Ovary (tissue), 9 donors: Measurements from ENCODE around the gene TMEM59L. TPM values are rescaled to one million over a fixed set of nuclear protein-coding genes. Genes with fewer than 3 reads are reported as not detected.

Experiments
- DNase-seq, 5 donors: peaks; one replicate each; pipeline ENCODE4 v3.0.0-alpha.2; 2019 to 2020
- H3K27ac ChIP-seq, 2 donors: fragments of 200-600 bp; one replicate each; pipeline versions ENCODE4 v1.5.1 to v1.8.0; 2019 to 2022
- H3K27me3 ChIP-seq: fragments of 200-600 bp; one replicate; pipeline ENCODE4 v1.8.0; 2022
- H3K36me3 ChIP-seq: fragments of 200-600 bp; sonication (generic); one replicate; pipeline ENCODE4 v1.5.1; 2019
- H3K4me1 ChIP-seq: one replicate; pipeline ENCODE4 v1.8.1; 2013; ENCODE audit warnings: mild to moderate bottlenecking, moderate library complexity; ENCODE audit not compliant: insufficient read depth
- H3K4me3 ChIP-seq: fragments of 200-600 bp; sonication (generic); one replicate; pipeline ENCODE4 v1.5.1; 2017
- H3K9me3 ChIP-seq, 2 donors: fragments of 200-600 bp in 1 of 2; sonication (generic) in 1 of 2; one replicate each; pipeline versions ENCODE4 v1.5.1 to v1.8.1; 2013 to 2019; ENCODE audit warnings: mild to moderate bottlenecking in 1 of 2, moderate library complexity in 1 of 2
- EP300 ChIP-seq: sonication (generic); formaldehyde crosslinking; IDR thresholded peaks from one replicate; pipeline ENCODE4 v1.6.1; 2017; ENCODE audit warnings: antibody characterized with exemption
- POLR2A ChIP-seq: fragments of 450-650 bp; IDR thresholded peaks from one replicate; pipeline ENCODE4 v1.6.1; 2017; ENCODE audit warnings: antibody characterized with exemption, mild to moderate bottlenecking, moderate library complexity
- WGBS, 3 donors: extraction: QIAGEN DNeasy Blood & Tissue Kit in 1 of 3; methylation state at CpG; one replicate each; pipeline versions ENCODE4 v1.1.5 to v1.1.7; 2013 to 2017; 5-methylcytosine and 5-hydroxymethylcytosine counted together
- intact Hi-C, 4 donors: fragments of 100-400 bp; cut with DNase I; formaldehyde crosslinking; loops; one replicate each; pipeline versions ENCODE4 v1.11.0 to v1.15.1; 2022 to 2023
- polyA plus RNA-seq, 2 donors: library from polyadenylated mRNA; stranded (reverse); fragments of 200-250 nt in 1 of 2; fragments of 350-450 nt in 1 of 2; fragmentation: Illumina TruSeq in 1 of 2; extraction: RNeasy Lipid Tissue Mini Kit (QIAGEN cat#74804) in 1 of 2; gene quantifications; one replicate each; pipeline ENCODE4 v1.2.3, GENCODE V29; 2013 to 2014
- total RNA-seq, 7 donors: library from RNA; depleted of rRNA in 2 of 7; stranded (reverse); fragments of >200 nt in 2 of 7; fragmentation: NEBNext Ultra II Directional in 3 of 7; extraction: Animal tissue kit (Norgen Biotek cat#: 25700) in 3 of 7; gene quantifications; one replicate each; pipeline versions ENCODE4 v1.1.0 to v1.2.4, GENCODE V29; 2016 to 2023
- TF ChIP-seq, protein P1 (sequence below), 3 donors: fragments of 450-650 bp in 2 of 3; fragments of 200-600 bp in 1 of 3; IDR thresholded peaks; one replicate each; pipeline versions ENCODE4 v1.5.1 to v1.8.0; 2016 to 2022; ENCODE audit warnings: antibody characterized with exemption in 3 of 3, mild to moderate bottlenecking in 1 of 3
- donor health status: DM: no; HTN: no; CAD: no; lungs with moderate emphysema.
- donor health status: DM: no; HTN: no; CAD: no.
- donor health status: Bipolar disorder and iron deficiency.
- donor health status: DM: yes; HTN: yes; CAD: no.
- donor health status: DM: no; HTN: no; CAD: no.
- donor health status: DM: yes; HTN: yes; CAD: no.

TMEM59L gene
- total and polyA plus RNA-seq, 9 donors: 0.20 to 0.53 (median 0.51) TPM; not detected in 4

DNA sequence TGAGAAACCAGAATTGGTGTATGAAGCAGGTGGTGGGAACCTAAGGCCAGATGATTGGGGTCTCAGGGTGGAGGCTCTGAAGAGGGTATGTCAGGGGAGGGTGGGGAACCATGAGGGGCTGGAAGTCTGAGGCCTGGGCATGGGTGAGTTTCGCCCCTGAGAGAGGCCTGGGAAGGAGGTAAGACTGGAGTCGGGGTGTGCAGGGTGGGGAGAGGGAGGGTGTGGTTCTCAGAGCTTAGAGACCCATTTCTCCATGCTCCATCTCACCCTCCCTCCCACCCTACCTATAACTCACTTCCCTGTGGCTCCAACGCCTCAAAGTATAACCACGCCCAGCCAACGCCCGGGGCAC lies 23.1 kb downstream of the TMEM59L start:
- Histone ChIP-seq H3K27me3 (no peaks in the 10 kb centered on the region), H3K4me1 (peaks cover 6% of the 10 kb centered on the region), H3K27ac (no peak overlapping the region), H3K9me3 (no peaks in the 10 kb centered on the region), H3K4me3 (no peak overlapping the region), H3K36me3 (no peaks in the 10 kb centered on the region)
- no peak for DNase-seq
- intact Hi-C loops: no loop called here
- 14% methylated on average over 6 of the region's 6 CpGs for WGBS, 3 donors
- TF ChIP-seq, protein P1, sequence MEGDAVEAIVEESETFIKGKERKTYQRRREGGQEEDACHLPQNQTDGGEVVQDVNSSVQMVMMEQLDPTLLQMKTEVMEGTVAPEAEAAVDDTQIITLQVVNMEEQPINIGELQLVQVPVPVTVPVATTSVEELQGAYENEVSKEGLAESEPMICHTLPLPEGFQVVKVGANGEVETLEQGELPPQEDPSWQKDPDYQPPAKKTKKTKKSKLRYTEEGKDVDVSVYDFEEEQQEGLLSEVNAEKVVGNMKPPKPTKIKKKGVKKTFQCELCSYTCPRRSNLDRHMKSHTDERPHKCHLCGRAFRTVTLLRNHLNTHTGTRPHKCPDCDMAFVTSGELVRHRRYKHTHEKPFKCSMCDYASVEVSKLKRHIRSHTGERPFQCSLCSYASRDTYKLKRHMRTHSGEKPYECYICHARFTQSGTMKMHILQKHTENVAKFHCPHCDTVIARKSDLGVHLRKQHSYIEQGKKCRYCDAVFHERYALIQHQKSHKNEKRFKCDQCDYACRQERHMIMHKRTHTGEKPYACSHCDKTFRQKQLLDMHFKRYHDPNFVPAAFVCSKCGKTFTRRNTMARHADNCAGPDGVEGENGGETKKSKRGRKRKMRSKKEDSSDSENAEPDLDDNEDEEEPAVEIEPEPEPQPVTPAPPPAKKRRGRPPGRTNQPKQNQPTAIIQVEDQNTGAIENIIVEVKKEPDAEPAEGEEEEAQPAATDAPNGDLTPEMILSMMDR (IDR thresholded peaks at IDR 0.05): no peak
- TF ChIP-seq EP300 (no peak), POLR2A (no peak)

DNA sequence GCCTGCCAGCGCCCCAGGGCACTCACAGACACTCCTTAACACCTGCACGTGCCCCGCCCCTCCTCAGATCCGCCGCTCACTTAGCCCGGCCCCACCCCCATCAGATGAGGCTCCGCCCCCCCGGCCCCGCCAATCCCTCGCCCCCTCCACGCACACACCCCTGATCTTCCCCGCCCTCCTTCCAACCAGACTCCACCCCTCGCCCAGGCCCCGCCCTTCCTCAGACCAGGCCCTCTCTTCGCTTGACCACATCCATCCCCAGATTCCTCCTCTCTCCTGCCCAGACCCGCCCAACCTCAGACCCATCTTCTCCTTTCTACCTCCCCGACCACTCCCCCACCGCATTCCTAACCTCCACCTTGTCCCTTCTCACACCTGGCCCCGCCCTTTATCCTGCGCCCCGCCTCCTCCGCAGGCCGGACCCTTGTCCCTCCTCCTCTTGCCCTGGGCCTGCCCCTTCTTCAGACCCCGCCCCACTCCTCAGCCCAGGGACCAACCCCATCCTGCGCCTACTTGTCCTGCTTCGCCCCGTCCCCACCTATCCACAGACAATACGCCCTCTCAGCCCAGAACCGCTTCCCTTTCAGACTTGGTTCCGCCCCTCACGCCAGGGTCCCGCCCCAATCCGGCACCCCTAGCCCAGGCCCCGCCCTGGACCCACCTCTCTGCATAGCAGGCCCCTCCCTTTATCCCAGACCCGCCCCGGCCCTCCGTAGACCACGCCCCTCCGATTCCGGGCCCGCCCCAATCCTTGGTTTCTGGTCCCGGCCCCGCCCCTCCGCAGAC lies 23.7 kb downstream of the TMEM59L start:
- 1% methylated on average over 38 to 44 of the region's 44 CpGs for WGBS, 3 donors
- peak; percentile 20 for TF ChIP-seq POLR2A
- TF ChIP-seq, protein P1 (IDR thresholded peaks at IDR 0.05): no peak
- no peaks in the 10 kb centered on the region for H3K36me3 ChIP-seq
- DNase-seq: peak; percentile 98 to 99 (median 99)
- intact Hi-C loops: no loop called here
- H3K9me3 ChIP-seq: no peaks in the 10 kb centered on the region
- peaks cover 6% of the 10 kb centered on the region for H3K4me1 ChIP-seq
- H3K27ac ChIP-seq: peak overlapping the region in 1 of 2 donors; percentile 76
- peak overlapping the region; percentile 62 for H3K4me3 ChIP-seq
- H3K27me3 ChIP-seq: no peaks in the 10 kb centered on the region

DNA sequence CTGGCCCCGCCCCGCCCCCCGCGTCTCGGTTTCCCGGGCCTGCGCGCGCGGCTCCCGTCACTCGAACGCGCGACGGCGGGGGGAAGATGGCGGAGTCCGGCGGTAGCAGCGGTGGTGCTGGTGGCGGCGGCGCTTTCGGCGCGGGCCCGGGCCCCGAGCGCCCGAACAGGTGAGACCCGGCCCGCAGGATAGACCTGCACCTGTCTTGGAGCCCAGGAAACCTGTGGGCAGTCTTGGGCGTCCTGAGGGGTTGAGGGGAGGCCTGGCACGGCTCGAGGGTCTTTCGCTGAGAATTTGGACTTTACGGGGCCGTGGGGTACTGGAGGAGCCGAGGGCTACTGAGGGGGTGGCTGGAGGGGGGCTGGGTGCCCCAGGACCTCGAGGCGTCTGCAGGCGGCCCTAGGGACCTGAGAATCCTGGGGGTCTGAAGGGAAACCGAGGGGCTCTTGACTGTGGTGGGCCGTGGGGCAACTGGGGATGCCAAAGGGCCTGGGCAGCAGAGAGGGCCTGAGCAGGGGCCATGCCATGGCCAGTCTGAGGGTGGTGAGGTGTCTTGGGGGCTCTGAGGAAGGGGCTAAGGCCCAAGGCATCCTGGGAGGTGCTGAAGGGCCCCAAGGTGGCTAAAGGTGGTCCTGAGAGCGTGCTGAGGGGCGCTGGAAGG lies 24.4 kb downstream of the TMEM59L start, which contains the start of gene KLHL26:
Gene KLHL26, plus strand, starts transcription at position 60 of the 661 bp plus-strand sequence. Its CDS starts 27 bp downstream, at position 87.
- peaks cover 6% of the 10 kb centered on the region for H3K4me1 ChIP-seq
- no peaks in the 10 kb centered on the region for H3K27me3 ChIP-seq
- peak; percentile 74 for TF ChIP-seq POLR2A
- TF ChIP-seq, protein P1 (IDR thresholded peaks at IDR 0.05): no peak
- no peak for TF ChIP-seq EP300
- intact Hi-C loops: no loop called here
- H3K4me3 ChIP-seq: peak within 1 kb of the TSS; percentile 62
- DNase-seq: no peak
- H3K9me3 ChIP-seq: no peaks in the 10 kb centered on the region
- WGBS, 3 donors: 5 to 8% (median 6%) methylated on average over 27 to 47 of the region's 47 CpGs
- no peaks in the 10 kb centered on the region for H3K36me3 ChIP-seq
- H3K27ac ChIP-seq: peak within 1 kb of the TSS; percentile 75 to 76

DNA sequence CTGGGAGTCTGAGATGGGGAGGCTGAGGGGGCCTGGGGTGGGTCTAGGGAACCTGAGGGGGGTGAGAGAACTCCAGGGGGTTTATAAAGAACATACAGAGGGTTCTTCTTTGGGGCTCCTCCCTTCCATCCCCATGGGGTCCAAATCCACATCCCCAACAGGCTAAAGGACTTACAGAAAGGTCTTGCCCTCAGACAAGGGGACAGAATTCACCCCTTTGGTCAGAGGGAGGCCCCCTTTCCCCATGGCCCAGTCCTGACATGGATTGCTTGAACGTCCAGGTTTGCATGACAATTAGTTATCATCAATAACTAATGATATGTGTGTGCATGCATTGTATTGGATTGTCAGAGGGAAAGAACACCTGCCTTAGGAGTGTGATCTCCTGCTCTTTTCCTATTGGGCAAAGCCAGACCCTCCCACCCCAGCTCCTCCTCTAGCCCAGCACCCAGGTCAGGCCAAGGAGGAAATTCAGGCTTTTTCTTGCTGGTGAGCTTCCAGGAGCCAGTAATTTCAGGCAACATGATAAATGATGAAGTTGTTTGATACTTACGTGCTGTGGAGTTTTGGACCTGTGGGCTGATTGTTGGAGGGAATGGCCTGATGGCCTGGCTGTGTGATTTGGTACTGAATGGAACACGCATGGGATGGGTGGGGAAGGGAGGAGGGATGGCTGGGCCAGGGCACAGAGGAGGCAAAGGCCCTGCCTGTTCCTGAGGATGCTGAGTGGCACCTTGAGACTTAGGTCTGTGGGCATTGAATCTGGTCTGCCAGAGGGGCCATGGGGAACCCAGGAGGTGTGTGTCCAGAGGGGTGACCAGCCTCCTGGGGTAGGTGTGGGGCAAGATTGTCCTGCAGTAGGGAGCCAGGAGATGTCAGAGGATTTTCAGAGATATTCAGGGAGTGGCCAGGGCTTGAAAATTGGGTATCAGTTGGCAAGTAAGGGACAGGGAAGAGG lies 25.3 kb downstream of the TMEM59L start:
- no peaks in the 10 kb centered on the region for H3K27me3 ChIP-seq
- peak overlapping the region; percentile 62 for H3K4me3 ChIP-seq
- no peak for DNase-seq
- WGBS, 3 donors: 40 to 41% (median 40%) methylated on average over 3 of the region's 3 CpGs
- H3K9me3 ChIP-seq: no peaks in the 10 kb centered on the region
- peak overlapping the region; percentile 75 to 76 for H3K27ac ChIP-seq
- no peaks in the 10 kb centered on the region for H3K36me3 ChIP-seq
- intact Hi-C loops: no loop called here
- TF ChIP-seq EP300: no peak
- TF ChIP-seq POLR2A: no peak
- TF ChIP-seq, protein P1 (IDR thresholded peaks at IDR 0.05): no peak
- peaks cover 6% of the 10 kb centered on the region for H3K4me1 ChIP-seq
